Vagina (tissue), 2 donors: ENCODE data around the gene BMF.

ENCODE experiments used
- CTCF ChIP-seq, 3 experiments: fragments of 450-650 bp in 2 of 3; fragments of 200-600 bp in 1 of 3; sonication (generic) in 1 of 3; IDR thresholded peaks; one replicate each; pipeline ENCODE4 v1.5.1; 2017 to 2019; ENCODE audit warnings: antibody characterized with exemption in 3 of 3, mild to moderate bottlenecking in 2 of 3, moderate library complexity in 2 of 3
- POLR2A ChIP-seq, 2 donors: fragments of 450-650 bp; IDR thresholded peaks; one replicate each; pipeline ENCODE4 v1.6.1; 2017; ENCODE audit warnings: antibody characterized with exemption in 2 of 2, mild to moderate bottlenecking in 2 of 2, moderate library complexity in 2 of 2
- POLR2AphosphoS5 ChIP-seq, 2 donors: sonication (generic); formaldehyde crosslinking; IDR thresholded peaks; one replicate each; pipeline ENCODE4 v1.9.0; 2017; ENCODE audit warnings: antibody characterized with exemption in 2 of 2, mild to moderate bottlenecking in 2 of 2, low read depth in 1 of 2; ENCODE audit not compliant: insufficient read depth in 1 of 2

GRCh38 chr15:40106203-40107161, 2.2 kb downstream of the BMF start:
- TF ChIP-seq CTCF (IDR thresholded peaks at IDR 0.05) (no peak), POLR2A (IDR thresholded peaks at IDR 0.05) (peak in 1 of 2 donors; percentile 29), POLR2AphosphoS5 (IDR thresholded peaks at IDR 0.05; ENCODE audit: insufficient read depth in 1 of 2, low read depth in 1 of 2) (peak; percentile 49 to 79)
